OCI-LY1 (cell line): ENCODE measurements around the gene FOXE1.

Experiments used
- H2AFZ ChIP-seq: fragments of 200-600 bp; sonication (generic), shearing (Covaris generic); 2 replicates; pipeline ENCODE4 v1.6.0; 2014; ENCODE audit warnings: antibody characterized with exemption, mild to moderate bottlenecking, low read length
- H3F3A ChIP-seq: fragments of 200-600 bp; sonication (generic), shearing (Covaris generic); 2 replicates; pipeline ENCODE4 v1.6.0; 2014; ENCODE audit warnings: mild to moderate bottlenecking, antibody characterized with exemption, low read length, moderate library complexity; ENCODE audit not compliant: insufficient read depth
- H3K27ac ChIP-seq: fragments of 200-600 bp; sonication (generic); 2 replicates; pipeline ENCODE4 v1.5.1; 2014; ENCODE audit warnings: low read length, mixed run types, mild to moderate bottlenecking, low read depth; ENCODE audit not compliant: poor library complexity, severe bottlenecking
- H3K27me3 ChIP-seq: fragments of 200-600 bp; sonication (generic); 2 replicates; pipeline ENCODE4 v1.6.0; 2014; ENCODE audit warnings: antibody characterized with exemption, mild to moderate bottlenecking, low read length, moderate library complexity; ENCODE audit not compliant: insufficient read depth
- H3K36me3 ChIP-seq: fragments of 200-600 bp; sonication (generic); 2 replicates; pipeline ENCODE4 v1.6.1; 2014; ENCODE audit warnings: mild to moderate bottlenecking, antibody characterized with exemption, low read length, moderate library complexity, mixed read lengths; ENCODE audit not compliant: insufficient read depth
- H3K4me1 ChIP-seq: fragments of 200-600 bp; sonication (generic); 2 replicates; pipeline ENCODE4 v1.5.1; 2014; ENCODE audit warnings: mild to moderate bottlenecking, low read length, moderate library complexity; ENCODE audit not compliant: insufficient read depth, severe bottlenecking
- H3K4me2 ChIP-seq: fragments of 200-600 bp; sonication (generic), shearing (Covaris generic); 2 replicates; pipeline ENCODE4 v1.6.1; 2014; ENCODE audit warnings: low read length
- H3K4me3 ChIP-seq: fragments of 200-600 bp; sonication (generic); 2 replicates; pipeline ENCODE4 v1.5.1; 2014; ENCODE audit warnings: low read length, low read depth, mild to moderate bottlenecking, mixed read lengths; ENCODE audit not compliant: poor library complexity, severe bottlenecking
- H3K79me2 ChIP-seq: fragments of 200-600 bp; shearing (Covaris generic); 2 replicates; pipeline ENCODE4 v1.6.1; 2016; ENCODE audit warnings: mixed run types, low read length, mixed read lengths; ENCODE audit not compliant: insufficient read depth
- H3K9ac ChIP-seq: fragments of 200-600 bp; sonication (generic), shearing (Covaris generic); 2 replicates; pipeline ENCODE4 v1.6.1; 2014; ENCODE audit warnings: mild to moderate bottlenecking, low read length, mixed read lengths
- H3K9me2 ChIP-seq: fragments of 200-600 bp; sonication (generic), shearing (Covaris generic); 2 replicates; pipeline ENCODE4 v1.6.1; 2014; ENCODE audit warnings: low read depth, mild to moderate bottlenecking, low read length, mixed read lengths
- H3K9me3 ChIP-seq: fragments of 200-600 bp; shearing (Covaris generic); 2 replicates; pipeline ENCODE4 v1.6.1; 2014; ENCODE audit warnings: low read length, mixed read lengths
- H4K20me1 ChIP-seq: fragments of 200-600 bp; sonication (generic), shearing (Covaris generic); 2 replicates; pipeline ENCODE4 v1.6.0; 2016; ENCODE audit warnings: mild to moderate bottlenecking, low read length; ENCODE audit not compliant: insufficient read depth
- CTCF ChIP-seq: fragments of 200-600 bp; sonication (generic), shearing (Covaris generic); IDR thresholded peaks from 2 replicates; pipeline ENCODE4 v1.5.1; 2017; ENCODE audit warnings: mild to moderate bottlenecking, antibody characterized with exemption, low read length, moderate library complexity, mixed read lengths
- EZH2 ChIP-seq: fragments of 200-600 bp; sonication (generic), shearing (Covaris generic); IDR thresholded peaks from 2 replicates; pipeline ENCODE4 v1.8.0; 2017; ENCODE audit warnings: borderline replicate concordance, mixed run types, mild to moderate bottlenecking, antibody characterized with exemption, low read length, moderate library complexity, mixed read lengths

Gene FOXE1

DNA sequence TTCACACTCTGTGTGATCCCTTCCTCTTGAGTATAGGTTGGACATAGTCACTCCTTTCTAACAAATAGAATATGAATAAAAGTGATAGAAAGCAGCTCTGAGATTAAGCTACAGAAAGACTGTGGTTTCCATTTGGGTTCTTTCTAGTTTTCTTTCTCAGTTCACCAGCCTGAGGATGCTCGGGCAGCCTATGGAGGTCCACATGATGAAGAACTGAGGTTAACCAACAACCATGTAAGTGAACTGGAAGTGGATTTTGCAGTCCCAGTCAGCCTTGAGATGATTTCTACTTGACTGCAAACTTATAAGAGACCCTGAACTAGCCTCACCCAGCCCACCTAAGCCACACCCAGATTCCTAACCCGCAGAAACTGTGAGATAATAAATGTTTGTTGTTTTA is 10.1 kb upstream of the FOXE1 start:
- Histone ChIP-seq H2AFZ (no peak overlapping the region), H3K9me2 (no peaks in the 10 kb centered on the region), H3K27me3 (no peaks in the 10 kb centered on the region), H3K4me2 (no peak overlapping the region), H4K20me1 (no peaks in the 10 kb centered on the region), H3K9me3 (no peaks in the 10 kb centered on the region), H3K4me1 (no peaks in the 10 kb centered on the region), H3F3A (no peaks in the 10 kb centered on the region), H3K4me3 (no peak overlapping the region), H3K36me3 (no peaks in the 10 kb centered on the region), H3K9ac (no peak overlapping the region), H3K27ac (no peak overlapping the region), H3K79me2 (no peaks in the 10 kb centered on the region)
- TF ChIP-seq CTCF, result no peak
- TF ChIP-seq EZH2, result no peak

- H3K4me1 ChIP-seq, result no peaks in the 10 kb centered on the region
- H3K27ac ChIP-seq, result no peak overlapping the region
- H3K4me3 ChIP-seq, result no peak overlapping the region
- no peaks in the 10 kb centered on the region for H3K9me2 ChIP-seq
- H3F3A ChIP-seq, result no peaks in the 10 kb centered on the region
- no peak overlapping the region for H2AFZ ChIP-seq
- H3K27me3 ChIP-seq, result no peaks in the 10 kb centered on the region
- no peaks in the 10 kb centered on the region for H3K79me2 ChIP-seq
- no peaks in the 10 kb centered on the region for H4K20me1 ChIP-seq
- no peaks in the 10 kb centered on the region for H3K36me3 ChIP-seq
- H3K9me3 ChIP-seq, result no peaks in the 10 kb centered on the region
- no peak overlapping the region for H3K9ac ChIP-seq
- TF ChIP-seq CTCF (no peak), EZH2 (no peak)
- no peak overlapping the region for H3K4me2 ChIP-seq
These were observed 7.9 kb upstream of the FOXE1 start for GRCh38 chr9:97845130-97845529.

- Histone ChIP-seq H3K36me3 (no peaks in the 10 kb centered on the region), H3K9me3 (no peaks in the 10 kb centered on the region), H3K4me2 (no peak overlapping the region), H3K9ac (no peak overlapping the region), H3K4me3 (no peak overlapping the region), H2AFZ (no peak overlapping the region), H3K4me1 (no peaks in the 10 kb centered on the region), H4K20me1 (no peaks in the 10 kb centered on the region), H3K27me3 (no peaks in the 10 kb centered on the region), H3K27ac (no peak overlapping the region), H3K79me2 (no peaks in the 10 kb centered on the region), H3K9me2 (no peaks in the 10 kb centered on the region), H3F3A (no peaks in the 10 kb centered on the region)
- no peak for TF ChIP-seq CTCF
- no peak for TF ChIP-seq EZH2
These were observed 7.3 kb upstream of the FOXE1 start for GRCh38 chr9:97845763-97846162.
